Body of pancreas (tissue), 4 donors: ENCODE measurements around the gene SAPCD1. TPM values are rescaled to one million over a fixed set of nuclear protein-coding genes. Genes with fewer than 3 reads are reported as not detected.

Experiments
- ATAC-seq: fragments of 150-250 bp; one replicate; pipeline ENCODE4 v1.9.1; 2016
- DNase-seq, 4 donors: peaks; one replicate each; pipeline ENCODE4 v3.0.0-alpha.2; 2019
- H3K27ac ChIP-seq, 4 donors: fragments of 200-600 bp; sonication (generic); 1 replicate in 3 of 4; 2 replicates in 1 of 4; pipeline versions ENCODE4 v1.5.1 to v1.6.1; 2016 to 2019; ENCODE audit warnings: mild to moderate bottlenecking in 1 of 4, mixed read lengths in 1 of 4, moderate library complexity in 1 of 4
- H3K27me3 ChIP-seq, 2 donors: fragments of 200-600 bp; sonication (generic); one replicate each; pipeline ENCODE4 v1.6.0; 2016; ENCODE audit warnings: mild to moderate bottlenecking in 1 of 2
- H3K36me3 ChIP-seq, 2 donors: fragments of 200-600 bp; sonication (generic); replicated peaks in 1 of 2; 2 replicates each; pipeline ENCODE4 v1.5.1; 2016; ENCODE audit warnings: low read depth in 2 of 2; ENCODE audit not compliant: insufficient read depth in 1 of 2
- H3K4me1 ChIP-seq: fragments of 200-600 bp; sonication (generic); one replicate; pipeline ENCODE4 v1.6.0; 2016
- H3K4me3 ChIP-seq, 2 donors: fragments of 200-600 bp; sonication (generic); 1 replicate in 1 of 2; 2 replicates in 1 of 2; pipeline ENCODE4 v1.5.1; 2016 to 2019
- H3K9me3 ChIP-seq, 3 donors: fragments of 200-600 bp; sonication (generic); 1 replicate in 2 of 3; 2 replicates in 1 of 3; pipeline ENCODE4 v1.5.1; 2016
- POLR2A ChIP-seq, 3 donors: fragments of 450-650 bp; IDR thresholded peaks; one replicate each; pipeline ENCODE4 v1.6.1; 2016; ENCODE audit warnings: antibody characterized with exemption in 3 of 3, mild to moderate bottlenecking in 2 of 3
- WGBS, 2 donors: methylation state at CpG; one replicate each; pipeline ENCODE4 v1.1.5; 2017; 5-methylcytosine and 5-hydroxymethylcytosine counted together
- intact Hi-C: fragments of 100-400 bp; cut with DNase I; formaldehyde crosslinking; loops from one replicate; pipeline ENCODE4 v1.15.1; 2023
- total RNA-seq, 2 donors: library from RNA; depleted of rRNA; stranded (reverse); fragments of >200 nt; gene quantifications; one replicate each; pipeline ENCODE4 v1.1.0, GENCODE V29; 2016
- TF ChIP-seq, protein P1 (sequence below), 7 experiments: fragments of 450-650 bp in 4 of 7; fragments of 200-600 bp in 3 of 7; sonication (generic) in 3 of 7; IDR thresholded peaks; one replicate each; pipeline ENCODE4 v1.5.1; 2016 to 2019; ENCODE audit warnings: antibody characterized with exemption in 7 of 7

Gene SAPCD1
- total RNA-seq, 2 donors from 2014 or later = 2.0 to 2.6 TPM

DNA sequence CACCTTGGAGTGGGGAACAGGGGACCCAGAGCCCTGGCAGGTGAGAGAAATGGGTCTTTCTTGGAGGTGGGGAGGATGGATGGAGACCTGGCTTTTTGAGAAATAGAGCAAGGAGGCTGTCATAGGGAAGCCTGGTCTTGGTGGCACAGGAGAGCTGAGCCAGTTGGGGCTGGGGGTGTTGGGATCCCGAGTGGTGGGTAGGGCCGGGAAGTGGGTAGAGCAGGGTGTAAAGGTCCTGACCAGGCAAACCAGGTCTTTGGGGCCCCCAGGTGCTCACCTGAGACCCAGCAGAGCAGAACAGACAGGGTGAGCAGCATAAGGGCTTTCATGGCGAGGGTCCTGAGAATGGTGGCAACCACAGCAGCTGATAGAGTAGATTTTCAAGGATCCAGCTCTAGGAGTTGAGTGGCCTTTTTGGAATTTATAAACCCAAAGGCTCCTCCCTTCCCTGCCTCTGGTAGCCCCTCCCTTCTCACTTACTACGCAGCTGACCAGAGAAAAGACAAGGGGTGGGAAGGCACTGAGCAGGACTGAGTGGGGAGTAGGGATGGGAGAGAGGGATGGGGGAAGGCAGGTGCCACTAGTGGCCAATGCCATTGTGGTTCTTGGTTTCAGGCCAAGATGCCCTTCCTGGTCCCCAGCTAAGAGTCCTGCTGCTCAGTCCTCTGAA, 41.0 kb upstream of the SAPCD1 start, which contains the start of gene LY6G6C:
LY6G6C (minus strand) TSS at position 396 of the 670 bp plus-strand sequence; CDS start at position 329, 67 bp downstream.
- H3K4me3 ChIP-seq = no peak within 1 kb of the TSS
- WGBS, 2 donors = 72 to 90% methylated on average over 4 of the region's 4 CpGs
- intact Hi-C loops = no loop called here
- H3K36me3 ChIP-seq = no peaks in the 10 kb centered on the region
- H3K4me1 ChIP-seq = peaks cover 11% of the 10 kb centered on the region
- TF ChIP-seq, protein P1, sequence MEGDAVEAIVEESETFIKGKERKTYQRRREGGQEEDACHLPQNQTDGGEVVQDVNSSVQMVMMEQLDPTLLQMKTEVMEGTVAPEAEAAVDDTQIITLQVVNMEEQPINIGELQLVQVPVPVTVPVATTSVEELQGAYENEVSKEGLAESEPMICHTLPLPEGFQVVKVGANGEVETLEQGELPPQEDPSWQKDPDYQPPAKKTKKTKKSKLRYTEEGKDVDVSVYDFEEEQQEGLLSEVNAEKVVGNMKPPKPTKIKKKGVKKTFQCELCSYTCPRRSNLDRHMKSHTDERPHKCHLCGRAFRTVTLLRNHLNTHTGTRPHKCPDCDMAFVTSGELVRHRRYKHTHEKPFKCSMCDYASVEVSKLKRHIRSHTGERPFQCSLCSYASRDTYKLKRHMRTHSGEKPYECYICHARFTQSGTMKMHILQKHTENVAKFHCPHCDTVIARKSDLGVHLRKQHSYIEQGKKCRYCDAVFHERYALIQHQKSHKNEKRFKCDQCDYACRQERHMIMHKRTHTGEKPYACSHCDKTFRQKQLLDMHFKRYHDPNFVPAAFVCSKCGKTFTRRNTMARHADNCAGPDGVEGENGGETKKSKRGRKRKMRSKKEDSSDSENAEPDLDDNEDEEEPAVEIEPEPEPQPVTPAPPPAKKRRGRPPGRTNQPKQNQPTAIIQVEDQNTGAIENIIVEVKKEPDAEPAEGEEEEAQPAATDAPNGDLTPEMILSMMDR (IDR thresholded peaks at IDR 0.05) = no peak
- no peak for TF ChIP-seq POLR2A (IDR thresholded peaks at IDR 0.05)
- DNase-seq = no peak
- no peak for ATAC-seq
- H3K27me3 ChIP-seq = no peaks in the 10 kb centered on the region
- H3K9me3 ChIP-seq = no peaks in the 10 kb centered on the region
- no peak within 1 kb of the TSS for H3K27ac ChIP-seq

DNA sequence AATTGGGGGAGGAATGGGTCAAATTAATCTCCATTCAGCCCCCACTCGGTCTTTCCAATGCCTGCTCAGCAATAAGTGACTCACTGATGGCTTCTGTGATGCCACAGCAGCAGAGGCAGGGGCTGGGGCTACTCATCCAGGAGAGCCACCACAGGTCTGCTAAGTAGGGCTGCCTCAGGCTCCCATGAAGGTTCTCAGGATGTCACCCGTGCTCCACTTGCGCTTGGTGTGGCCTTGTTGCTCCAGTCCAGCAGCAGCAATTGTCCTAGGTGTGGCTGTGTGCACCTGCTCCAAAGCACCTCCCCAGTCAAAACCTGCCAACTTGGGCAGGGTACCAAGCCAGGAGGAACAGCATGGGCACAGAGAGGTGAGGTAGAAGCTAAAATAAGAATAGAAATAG, 40.3 kb upstream of the SAPCD1 start:
- TF ChIP-seq, protein P1 (IDR thresholded peaks at IDR 0.05) = no peak
- no peak for TF ChIP-seq POLR2A (IDR thresholded peaks at IDR 0.05)
- ATAC-seq (no peak), DNase-seq (no peak)
- Histone ChIP-seq H3K9me3 (no peaks in the 10 kb centered on the region), H3K4me3 (no peak overlapping the region), H3K36me3 (no peaks in the 10 kb centered on the region), H3K27ac (no peak overlapping the region), H3K27me3 (no peaks in the 10 kb centered on the region), H3K4me1 (peaks cover 11% of the 10 kb centered on the region)
- WGBS, 2 donors = 82% methylated on average over 3 of the region's 3 CpGs; no CpG with 5 or more reads in 1 of the 2 donors
- intact Hi-C loops = no loop called here

DNA sequence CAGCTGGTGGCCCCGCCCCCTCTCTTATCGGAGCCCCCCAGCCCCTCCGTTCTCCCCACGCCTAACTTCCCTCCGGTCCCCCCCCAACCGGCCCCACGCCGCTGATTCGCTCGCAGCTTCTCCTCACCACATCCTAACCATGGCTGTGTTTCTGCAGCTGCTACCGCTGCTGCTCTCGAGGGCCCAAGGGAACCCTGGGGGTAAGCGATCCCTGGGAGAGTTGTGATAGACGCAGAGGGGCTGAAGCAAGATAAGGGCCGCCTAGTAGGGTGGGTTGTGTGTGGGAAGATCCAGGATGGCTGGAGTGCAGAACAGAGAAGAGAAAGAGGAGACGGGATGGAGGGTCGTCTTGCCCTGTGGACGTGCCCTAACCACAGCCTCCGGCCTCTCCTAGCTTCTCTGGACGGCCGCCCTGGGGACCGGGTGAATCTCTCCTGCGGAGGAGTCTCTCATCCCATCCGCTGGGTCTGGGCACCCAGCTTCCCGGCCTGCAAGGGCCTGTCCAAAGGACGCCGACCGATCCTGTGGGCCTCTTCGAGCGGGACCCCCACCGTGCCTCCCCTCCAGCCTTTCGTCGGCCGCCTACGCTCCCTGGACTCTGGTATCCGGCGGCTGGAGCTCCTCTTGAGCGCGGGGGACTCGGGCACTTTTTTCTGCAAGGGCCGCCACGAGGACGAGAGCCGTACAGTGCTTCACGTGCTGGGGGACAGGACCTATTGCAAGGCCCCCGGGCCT, 39.0 kb upstream of the SAPCD1 start, which contains the start of gene MPIG6B:
MPIG6B (plus strand) TSS at position 129 of the 735 bp plus-strand sequence; CDS start at position 140, 11 bp downstream.
- ATAC-seq (no peak), DNase-seq (no peak)
- Histone ChIP-seq H3K4me3 (no peak within 1 kb of the TSS), H3K27ac (no peak within 1 kb of the TSS), H3K36me3 (no peaks in the 10 kb centered on the region), H3K27me3 (no peaks in the 10 kb centered on the region), H3K4me1 (peaks cover 11% of the 10 kb centered on the region), H3K9me3 (no peaks in the 10 kb centered on the region)
- intact Hi-C loops = no loop called here
- WGBS, 2 donors = 71 to 76% methylated on average over 30 to 46 of the region's 46 CpGs
- TF ChIP-seq POLR2A (IDR thresholded peaks at IDR 0.05) = no peak
- TF ChIP-seq, protein P1 (IDR thresholded peaks at IDR 0.05) = no peak

DNA sequence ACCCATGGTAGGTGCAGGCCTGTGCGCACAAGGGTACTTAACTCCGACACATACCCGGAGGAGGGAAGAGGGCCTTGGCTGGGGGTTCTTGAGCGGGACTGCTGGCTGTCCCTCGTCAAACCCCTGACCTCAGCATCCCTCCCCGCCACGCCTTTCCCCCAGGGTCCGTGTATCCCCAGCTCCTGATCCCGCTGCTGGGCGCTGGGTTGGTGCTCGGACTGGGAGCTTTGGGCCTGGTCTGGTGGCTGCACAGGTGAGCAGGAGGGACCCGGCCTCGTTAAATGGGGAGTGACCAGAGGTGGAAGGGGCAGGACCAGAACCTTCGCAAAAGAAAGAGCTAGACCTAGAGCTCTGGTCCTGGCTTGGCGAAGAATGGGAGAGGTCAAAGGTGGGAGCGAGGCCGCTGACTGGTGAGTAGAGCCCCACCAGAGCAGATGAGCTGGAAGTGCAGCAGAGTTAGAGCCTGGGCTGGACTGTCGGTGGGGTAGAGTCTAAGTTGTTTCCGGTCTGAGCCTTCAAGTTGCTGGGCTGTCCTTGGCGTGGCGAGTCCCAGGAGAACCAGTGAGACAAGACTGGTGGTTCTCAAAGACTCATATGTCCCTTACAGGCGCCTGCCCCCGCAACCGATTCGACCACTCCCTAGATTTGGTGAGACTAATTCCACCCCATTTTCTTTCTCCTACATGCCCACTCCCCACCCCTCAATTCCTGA, 38.3 kb upstream of the SAPCD1 start:
- no peak for TF ChIP-seq POLR2A (IDR thresholded peaks at IDR 0.05)
- TF ChIP-seq, protein P1 (IDR thresholded peaks at IDR 0.05) = no peak
- DNase-seq (no peak), ATAC-seq (no peak)
- Histone ChIP-seq H3K9me3 (no peaks in the 10 kb centered on the region), H3K36me3 (no peaks in the 10 kb centered on the region), H3K27me3 (no peaks in the 10 kb centered on the region), H3K27ac (no peak overlapping the region), H3K4me3 (no peak overlapping the region), H3K4me1 (peaks cover 11% of the 10 kb centered on the region)
- 76% methylated on average over 15 to 16 of the region's 25 CpGs for WGBS, 2 donors
- intact Hi-C loops = no loop called here
